ENCODE measurements around the gene FNDC8.

FNDC8 gene

DNA sequence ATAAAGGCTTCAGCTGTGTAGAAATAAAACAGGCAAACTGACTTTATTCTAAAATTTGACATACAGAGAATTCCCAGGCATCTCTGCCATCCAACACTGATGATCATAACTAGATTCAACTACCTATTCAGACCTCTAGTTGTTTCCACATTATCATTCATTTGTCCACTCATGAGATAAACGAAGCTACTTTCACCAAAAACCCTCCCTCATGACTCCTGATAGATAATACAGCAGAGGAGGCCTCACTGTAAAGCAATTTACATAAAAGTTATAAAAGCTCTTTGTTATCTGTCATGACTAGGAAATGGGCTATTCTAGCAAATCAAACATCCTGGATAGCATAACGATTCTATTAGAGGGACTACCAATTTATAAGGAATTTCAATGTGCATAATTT is 38.3 kb upstream of the FNDC8 start:
- TF ChIP-seq TAF1 (IDR thresholded peaks at IDR 0.05; ENCODE audit: borderline replicate concordance, insufficient read depth, low read length): no peak
- no peak for TF ChIP-seq POLR2AphosphoS5 (IDR thresholded peaks at IDR 0.05; ENCODE audit: low read depth, low read length)
- no peak for TF ChIP-seq FOXP2 (optimal IDR thresholded peaks at IDR 0.05; ENCODE audit: borderline replicate concordance, extremely low read depth, extremely low read length, insufficient read depth)
- TF ChIP-seq, protein P1, sequence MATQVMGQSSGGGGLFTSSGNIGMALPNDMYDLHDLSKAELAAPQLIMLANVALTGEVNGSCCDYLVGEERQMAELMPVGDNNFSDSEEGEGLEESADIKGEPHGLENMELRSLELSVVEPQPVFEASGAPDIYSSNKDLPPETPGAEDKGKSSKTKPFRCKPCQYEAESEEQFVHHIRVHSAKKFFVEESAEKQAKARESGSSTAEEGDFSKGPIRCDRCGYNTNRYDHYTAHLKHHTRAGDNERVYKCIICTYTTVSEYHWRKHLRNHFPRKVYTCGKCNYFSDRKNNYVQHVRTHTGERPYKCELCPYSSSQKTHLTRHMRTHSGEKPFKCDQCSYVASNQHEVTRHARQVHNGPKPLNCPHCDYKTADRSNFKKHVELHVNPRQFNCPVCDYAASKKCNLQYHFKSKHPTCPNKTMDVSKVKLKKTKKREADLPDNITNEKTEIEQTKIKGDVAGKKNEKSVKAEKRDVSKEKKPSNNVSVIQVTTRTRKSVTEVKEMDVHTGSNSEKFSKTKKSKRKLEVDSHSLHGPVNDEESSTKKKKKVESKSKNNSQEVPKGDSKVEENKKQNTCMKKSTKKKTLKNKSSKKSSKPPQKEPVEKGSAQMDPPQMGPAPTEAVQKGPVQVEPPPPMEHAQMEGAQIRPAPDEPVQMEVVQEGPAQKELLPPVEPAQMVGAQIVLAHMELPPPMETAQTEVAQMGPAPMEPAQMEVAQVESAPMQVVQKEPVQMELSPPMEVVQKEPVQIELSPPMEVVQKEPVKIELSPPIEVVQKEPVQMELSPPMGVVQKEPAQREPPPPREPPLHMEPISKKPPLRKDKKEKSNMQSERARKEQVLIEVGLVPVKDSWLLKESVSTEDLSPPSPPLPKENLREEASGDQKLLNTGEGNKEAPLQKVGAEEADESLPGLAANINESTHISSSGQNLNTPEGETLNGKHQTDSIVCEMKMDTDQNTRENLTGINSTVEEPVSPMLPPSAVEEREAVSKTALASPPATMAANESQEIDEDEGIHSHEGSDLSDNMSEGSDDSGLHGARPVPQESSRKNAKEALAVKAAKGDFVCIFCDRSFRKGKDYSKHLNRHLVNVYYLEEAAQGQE (IDR thresholded peaks at IDR 0.05; ENCODE audit: insufficient read depth in 1 of 2, low read depth in 2 of 2, low read length in 2 of 2): no peak
- no peak for TF ChIP-seq SIN3A (IDR thresholded peaks at IDR 0.05; ENCODE audit: borderline replicate concordance, insufficient read depth, low read length)

- TF ChIP-seq SIN3A (IDR thresholded peaks at IDR 0.05; ENCODE audit: borderline replicate concordance, insufficient read depth, low read length) (no peak), FOXP2 (optimal IDR thresholded peaks at IDR 0.05; ENCODE audit: borderline replicate concordance, extremely low read depth, extremely low read length, insufficient read depth) (no peak), POLR2AphosphoS5 (IDR thresholded peaks at IDR 0.05; ENCODE audit: low read depth, low read length) (no peak), TAF1 (IDR thresholded peaks at IDR 0.05; ENCODE audit: borderline replicate concordance, insufficient read depth, low read length) (no peak)
- TF ChIP-seq, protein P1 (IDR thresholded peaks at IDR 0.05; ENCODE audit: insufficient read depth in 1 of 2, low read depth in 2 of 2, low read length in 2 of 2): no peak
Measured at GRCh38 chr17:35084987-35085386, 36.4 kb upstream of the FNDC8 start.

GRCh38 chr17:35086164-35086563 is 35.3 kb upstream of the FNDC8 start:
- no peak for TF ChIP-seq FOXP2 (optimal IDR thresholded peaks at IDR 0.05; ENCODE audit: borderline replicate concordance, extremely low read depth, extremely low read length, insufficient read depth)
- no peak for TF ChIP-seq TAF1 (IDR thresholded peaks at IDR 0.05; ENCODE audit: borderline replicate concordance, insufficient read depth, low read length)
- TF ChIP-seq, protein P1 (IDR thresholded peaks at IDR 0.05; ENCODE audit: insufficient read depth in 1 of 2, low read depth in 2 of 2, low read length in 2 of 2): no peak
- no peak for TF ChIP-seq SIN3A (IDR thresholded peaks at IDR 0.05; ENCODE audit: borderline replicate concordance, insufficient read depth, low read length)
- no peak for TF ChIP-seq POLR2AphosphoS5 (IDR thresholded peaks at IDR 0.05; ENCODE audit: low read depth, low read length)

- TF ChIP-seq TAF1 (IDR thresholded peaks at IDR 0.05; ENCODE audit: borderline replicate concordance, insufficient read depth, low read length) (no peak), FOXP2 (optimal IDR thresholded peaks at IDR 0.05; ENCODE audit: borderline replicate concordance, extremely low read depth, extremely low read length, insufficient read depth) (no peak)
- TF ChIP-seq, protein P1 (IDR thresholded peaks at IDR 0.05; ENCODE audit: insufficient read depth in 1 of 2, low read depth in 2 of 2, low read length in 2 of 2): no peak
Measured at GRCh38 chr17:35086931-35087573, 34.4 kb upstream of the FNDC8 start.
